NOMO-1 treated with DMSO at 0.1 percent for 48 hours (cell line): ENCODE measurements around the gene LCTL.
"Not testable (repeated sequence)": the region's sequence is repeated elsewhere in the genome, so short reads cannot be mapped to it uniquely, and the experiment has no call there.

ENCODE experiments used
- DNase-seq: peaks from one replicate; lab custom pipeline; 2025; ENCODE audit not compliant: unreplicated experiment; lab: John Stamatoyannopoulos, UW

The LCTL gene

DNA sequence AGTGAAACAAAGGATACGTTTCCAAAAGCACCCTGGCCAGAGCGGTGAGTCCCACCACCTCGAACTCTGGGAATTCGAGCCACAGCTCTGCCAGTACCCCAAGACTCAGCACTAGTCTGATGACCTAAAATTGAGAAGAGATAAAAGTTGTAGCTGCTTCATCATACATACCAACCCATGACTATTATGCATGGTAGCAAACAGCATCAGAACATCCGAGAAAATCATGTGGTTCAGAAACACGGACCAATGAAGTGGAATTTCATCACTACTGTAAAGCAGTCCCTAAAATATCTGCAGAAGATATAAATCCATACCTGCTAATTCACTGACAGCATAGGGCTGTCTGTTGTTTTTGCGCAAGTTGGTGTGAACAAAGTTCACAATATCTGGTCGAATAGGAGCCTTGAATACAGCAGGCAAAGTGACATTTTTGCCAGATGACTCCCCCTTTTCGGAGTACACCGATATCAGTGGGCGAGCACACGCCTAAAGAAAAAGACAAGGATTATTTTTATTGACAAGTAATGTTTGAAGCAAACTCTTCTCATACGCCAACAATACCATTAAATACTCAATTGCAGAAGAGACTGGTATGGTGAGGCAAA lies 62.7 kb downstream of the LCTL start:
- DNase-seq: not testable (repeated sequence)

DNA sequence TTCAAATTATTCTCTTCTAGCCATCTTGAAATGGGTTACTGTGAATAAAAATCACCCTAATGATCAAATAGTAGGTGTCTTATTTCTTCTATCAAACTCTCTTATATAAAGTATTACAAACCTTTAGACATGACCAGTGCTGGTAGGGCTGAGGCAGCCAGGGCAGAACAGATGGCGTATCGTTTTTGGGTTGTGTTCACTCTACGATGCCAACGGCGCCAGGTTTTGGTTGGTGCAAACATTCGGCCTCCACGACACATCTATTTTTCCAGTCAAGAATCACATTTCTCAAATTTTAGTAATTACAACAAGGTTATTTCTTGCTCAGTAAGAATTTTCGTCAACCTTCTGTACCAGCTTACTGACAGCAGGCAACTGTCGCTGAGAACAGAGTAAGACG lies 63.3 kb downstream of the LCTL start:
- DNase-seq: no peak

DNA sequence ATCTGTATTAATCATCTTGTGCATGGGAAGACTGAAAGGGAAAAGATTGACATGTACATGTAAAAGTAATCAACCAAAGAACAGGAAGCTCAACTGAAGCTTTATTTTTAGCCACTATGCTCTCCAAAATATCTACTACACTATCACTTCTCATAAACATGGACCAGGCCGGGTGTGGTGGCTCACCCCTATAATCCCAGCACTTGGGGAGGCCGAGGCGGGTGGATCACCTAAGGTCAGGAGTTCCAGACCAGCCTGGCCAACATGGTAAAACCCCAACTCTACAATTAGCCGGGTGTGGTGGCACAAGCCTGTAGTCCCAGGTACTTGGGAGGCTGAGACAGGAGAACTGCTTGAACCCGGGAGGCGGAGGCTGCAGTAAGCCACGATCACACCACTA lies 65.5 kb downstream of the LCTL start:
- not testable (repeated sequence) for DNase-seq

DNA sequence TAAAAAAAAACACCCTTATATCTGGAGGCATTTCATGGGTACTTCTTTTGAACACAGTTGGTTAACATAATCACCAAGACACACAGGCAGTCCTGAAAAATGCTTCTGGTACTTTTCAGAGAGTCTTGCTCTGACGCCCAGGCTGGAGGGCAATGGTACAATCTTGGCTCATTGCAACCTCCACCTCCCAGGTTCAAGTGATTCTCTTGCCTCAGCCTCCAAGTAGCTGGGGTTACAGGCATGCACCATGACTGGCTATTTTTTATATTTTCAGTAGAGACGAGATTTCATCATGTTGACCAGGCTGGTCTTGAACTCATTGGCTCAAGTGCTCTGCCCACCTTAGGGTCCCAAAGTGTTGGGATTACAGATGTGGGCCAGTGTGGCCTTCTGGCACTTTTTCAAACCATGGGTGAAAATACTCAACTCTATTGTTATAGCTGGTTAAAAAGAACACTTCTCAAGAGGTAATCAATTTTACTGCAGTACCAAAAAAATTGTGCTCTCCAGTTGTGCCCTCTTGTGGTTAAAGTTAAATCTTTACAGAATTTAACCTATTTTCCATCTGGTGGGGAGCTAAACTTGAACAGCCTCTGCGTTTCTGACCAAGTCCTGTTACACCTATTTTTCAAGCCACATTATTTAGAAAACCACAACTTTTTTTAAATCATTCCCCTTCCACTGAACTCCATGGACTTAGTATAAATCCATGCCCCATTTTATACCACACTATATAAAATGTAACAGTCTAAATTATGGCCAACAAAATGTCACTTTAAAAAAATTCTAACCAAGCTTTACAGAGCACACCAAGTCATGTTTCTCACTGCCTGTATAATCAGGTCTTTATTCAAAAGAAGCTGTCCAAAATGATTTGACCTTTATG lies 67.1 kb downstream of the LCTL start:
- peak; percentile 55 for DNase-seq
